Activated CD8-positive, alpha-beta memory T cell treated with anti-CD3 and anti-CD28 coated beads for 4 hours (primary cell): ENCODE data around the gene CSPG4.
"Not testable (repeated sequence)": the region's sequence is repeated elsewhere in the genome, so short reads cannot be mapped to it uniquely, and the experiment has no call there.

Experiments
- DNase-seq, 2 donors: peaks; one replicate each; pipeline ENCODE4 v3.0.0-alpha.2; 2020; ENCODE audit warnings: low read depth in 2 of 2

CSPG4 gene

DNA sequence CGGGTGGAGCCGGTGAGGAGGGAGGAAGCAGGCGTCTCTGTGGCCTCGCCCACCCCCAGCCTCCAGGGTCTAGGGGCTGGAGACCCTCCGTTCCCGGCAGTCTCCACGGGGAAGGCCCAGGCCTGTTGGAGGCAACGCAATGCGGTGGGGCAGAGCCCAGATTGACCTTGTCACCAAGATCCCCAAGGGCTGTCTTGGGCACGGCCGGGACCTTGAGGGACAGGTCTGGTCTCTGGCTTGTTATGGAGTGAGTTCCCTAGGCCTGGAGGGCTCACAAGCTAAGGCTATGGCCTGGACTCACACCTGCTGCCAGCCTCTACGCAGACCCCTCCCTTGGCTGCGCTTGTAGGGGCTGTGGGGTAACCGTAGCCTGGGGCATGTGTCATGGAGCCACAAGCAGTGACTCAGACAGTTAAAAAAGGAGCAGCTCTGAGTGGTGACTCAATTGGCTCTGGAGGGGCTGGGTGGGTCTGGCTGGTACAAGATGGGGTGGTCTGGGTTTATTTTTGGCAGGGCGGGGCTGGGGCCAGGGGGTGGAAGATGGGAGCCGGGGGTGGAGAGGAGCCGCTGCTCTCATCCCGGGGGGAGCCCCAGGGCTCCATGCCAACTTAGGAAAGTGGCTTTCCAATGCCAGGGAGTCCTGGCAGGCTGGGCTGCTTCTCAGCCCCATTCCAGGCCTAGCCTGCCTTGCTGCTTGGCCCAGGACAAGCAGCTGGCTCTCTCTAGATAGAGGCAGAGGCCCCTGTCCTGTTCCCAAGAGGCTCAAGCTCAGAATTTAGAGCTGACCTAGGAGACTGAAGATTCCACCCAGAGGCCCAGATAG lies 9.0 kb downstream of the CSPG4 start:
- DNase-seq: not testable (repeated sequence)

DNA sequence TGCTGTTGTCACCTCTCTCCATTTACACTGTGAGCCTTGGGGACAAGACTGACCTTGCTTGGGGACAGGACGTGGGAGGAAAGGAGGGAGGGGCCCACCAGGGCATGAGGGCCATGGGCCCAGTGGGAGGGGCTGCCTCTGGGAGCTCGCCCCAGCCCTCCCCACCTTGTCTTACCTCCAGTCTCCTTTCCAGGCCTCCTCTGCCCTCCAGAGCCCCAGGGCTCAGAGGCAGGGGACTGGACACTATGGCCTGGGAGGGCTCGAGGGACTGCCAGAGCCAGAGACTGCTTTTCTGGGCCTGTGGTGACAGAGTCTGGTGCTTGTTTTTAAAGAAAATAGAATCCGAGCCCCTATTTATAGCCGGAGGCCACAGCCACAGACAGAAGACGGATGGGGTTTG lies 10.2 kb downstream of the CSPG4 start:
- no peak for DNase-seq

DNA sequence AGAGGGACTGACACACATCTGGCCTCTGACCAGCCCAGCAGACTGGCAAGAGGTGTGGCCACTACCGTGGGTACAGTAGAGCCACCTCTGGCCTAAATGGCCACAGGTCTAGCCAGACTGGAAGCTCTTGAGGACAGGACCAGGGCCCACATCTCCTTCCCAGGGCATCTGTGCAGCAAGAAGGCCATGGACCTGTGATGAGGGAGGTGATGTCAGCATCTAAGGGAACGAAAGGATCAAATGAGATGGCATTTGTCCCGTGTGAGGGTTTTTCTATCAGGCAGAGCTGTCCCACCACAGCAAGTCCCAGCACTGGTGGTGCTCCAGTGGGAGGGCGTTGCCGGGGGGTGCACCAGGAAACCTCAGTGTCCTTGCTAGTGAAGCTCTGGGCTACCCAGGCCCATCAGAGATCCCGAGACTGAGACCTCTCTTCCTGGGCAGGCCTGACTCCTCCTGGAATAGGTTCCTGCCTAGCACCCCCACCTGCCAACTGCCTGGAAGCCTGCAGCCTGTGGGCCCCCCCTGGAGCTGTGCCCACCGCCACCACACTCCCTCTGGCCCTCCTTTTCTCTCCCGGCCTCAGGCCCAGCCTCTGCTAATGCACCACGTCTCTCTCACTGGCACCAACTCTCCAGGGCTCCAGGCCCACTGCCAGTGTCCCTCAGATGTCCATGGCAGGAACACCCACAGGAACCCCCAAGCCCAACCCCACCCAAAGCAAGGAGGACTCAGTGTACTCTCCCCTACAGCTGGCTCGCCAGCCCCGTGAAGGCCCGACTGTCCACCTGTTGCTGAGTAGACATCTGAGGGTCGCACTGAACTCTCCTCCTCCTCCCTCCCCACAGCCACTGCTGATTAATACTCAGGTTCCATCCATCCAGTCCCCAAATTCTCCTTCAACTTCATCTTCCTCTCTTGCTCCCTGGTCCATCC lies 11.3 kb downstream of the CSPG4 start:
- not testable (repeated sequence) for DNase-seq

DNA sequence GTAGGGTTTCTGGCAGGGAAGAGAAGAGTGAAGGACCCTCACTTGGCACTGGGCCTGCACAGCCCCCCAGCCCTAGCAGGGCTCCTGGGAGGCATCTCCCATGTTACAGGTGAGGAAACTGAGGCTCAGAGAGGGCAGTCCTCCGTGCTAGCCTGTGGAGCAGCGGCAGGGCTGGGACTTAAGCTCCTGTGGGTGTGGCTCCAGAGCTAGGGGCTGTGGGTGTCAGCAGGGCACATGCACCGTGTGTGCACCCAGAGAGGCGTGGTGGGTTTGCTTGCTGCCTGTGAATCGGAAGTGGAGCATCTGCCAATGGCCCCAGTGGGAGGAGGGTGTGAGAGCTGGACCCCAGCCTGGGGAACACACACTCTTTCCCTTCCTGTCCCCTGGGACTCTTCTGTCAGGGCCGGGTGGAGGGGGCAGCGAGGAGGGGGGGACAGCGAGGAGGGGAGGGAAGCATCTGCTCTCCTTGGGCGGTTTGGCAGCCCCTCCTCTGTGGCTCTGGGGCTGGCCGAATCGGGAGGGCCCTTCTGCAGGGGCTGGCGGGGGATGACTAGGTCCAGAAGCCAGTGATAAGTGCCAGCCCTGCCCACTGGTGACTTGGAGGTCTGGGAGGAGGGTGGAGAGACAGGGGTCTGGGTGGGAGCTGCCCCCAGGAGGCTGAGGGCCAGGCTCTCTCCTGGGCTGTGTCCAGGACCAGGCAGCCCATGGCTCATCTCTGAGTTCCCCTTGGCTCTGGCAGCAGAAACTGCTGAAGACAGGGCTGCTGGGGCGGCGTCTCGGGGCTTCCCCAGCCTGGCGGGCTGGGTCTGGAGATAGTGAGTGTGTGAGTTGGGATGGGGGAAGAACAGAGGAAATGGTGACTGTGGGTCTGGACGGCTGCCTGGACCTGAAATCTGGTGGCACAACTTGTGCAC lies 12.4 kb downstream of the CSPG4 start:
- not testable (repeated sequence) for DNase-seq

DNA sequence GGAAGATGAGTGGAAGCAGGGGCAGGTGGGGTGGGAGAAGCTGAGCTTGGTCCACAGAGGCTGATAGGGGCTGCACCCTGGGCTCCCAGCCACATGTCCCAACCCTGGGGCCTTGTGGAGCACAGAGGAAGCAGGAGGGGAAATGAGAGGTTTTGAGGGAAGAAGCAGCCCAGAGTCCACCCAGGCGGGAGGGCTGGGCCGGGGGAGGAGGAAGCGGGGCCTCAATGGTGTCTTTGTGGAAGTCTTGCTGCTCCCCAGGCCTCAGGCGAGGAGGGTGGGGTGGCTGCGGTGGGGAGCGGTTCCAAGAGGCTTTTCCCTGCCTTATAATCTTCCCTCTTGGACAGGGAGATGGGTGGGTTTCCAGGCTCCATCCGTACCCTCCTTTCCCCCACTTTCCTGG lies 13.1 kb downstream of the CSPG4 start:
- not testable (repeated sequence) for DNase-seq

DNA sequence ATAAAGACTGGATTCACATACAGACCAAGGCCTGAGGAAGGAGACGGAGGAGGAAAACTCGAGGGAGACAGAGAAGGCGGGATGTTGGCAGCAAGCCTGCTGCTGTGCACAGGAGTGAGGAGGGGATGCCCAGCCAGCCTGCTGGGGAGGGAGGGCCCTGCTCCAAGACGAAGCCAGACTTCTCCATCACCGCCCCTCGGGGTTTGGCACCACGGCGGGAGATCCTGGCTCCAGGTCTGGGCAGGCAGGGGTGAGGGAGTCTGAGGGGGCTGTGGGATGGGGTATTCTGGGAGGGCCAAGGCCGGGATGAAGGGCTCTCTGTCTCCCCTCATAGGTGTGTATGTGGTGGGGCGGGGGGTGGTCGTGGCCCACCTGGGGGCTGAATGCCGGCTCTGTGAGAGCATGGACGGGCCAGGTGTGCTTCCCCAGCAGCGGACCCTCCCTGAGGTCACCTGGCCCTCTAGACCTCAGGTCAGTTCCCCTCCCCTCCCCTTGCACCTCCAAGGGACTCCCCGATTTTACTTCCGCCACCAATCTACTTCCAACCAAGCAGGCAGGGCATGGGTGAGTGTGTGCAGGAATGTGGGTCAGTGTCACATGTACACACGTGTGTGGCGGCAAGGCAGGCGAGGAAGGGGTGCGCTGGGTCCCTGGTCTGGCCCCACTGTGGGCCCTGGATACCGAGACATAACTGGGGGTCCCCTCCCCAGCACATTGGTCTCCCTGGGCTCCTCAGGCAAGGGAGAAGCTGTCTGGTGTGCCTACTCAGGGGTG lies 14.5 kb downstream of the CSPG4 start:
- not testable (repeated sequence) for DNase-seq

DNA sequence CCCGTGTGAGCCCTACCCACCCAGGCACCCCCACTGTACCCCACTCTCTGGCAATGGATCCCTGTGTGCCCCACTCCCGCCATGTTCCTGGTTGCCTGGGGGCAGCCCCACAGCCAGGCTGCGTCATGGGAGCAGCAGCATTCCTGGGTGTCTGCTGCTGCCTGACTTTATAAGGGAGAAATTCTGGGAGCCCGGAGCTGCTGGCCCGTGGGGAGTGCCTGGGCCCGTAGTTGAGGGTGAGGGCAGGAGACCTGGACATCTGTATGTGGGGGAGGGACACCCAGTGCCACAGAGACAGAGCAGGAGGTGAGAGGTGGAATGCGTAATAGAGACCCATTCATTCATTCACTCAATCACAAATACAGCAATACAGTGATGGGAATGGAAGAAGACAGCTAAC lies 15.1 kb downstream of the CSPG4 start:
- DNase-seq: no peak

DNA sequence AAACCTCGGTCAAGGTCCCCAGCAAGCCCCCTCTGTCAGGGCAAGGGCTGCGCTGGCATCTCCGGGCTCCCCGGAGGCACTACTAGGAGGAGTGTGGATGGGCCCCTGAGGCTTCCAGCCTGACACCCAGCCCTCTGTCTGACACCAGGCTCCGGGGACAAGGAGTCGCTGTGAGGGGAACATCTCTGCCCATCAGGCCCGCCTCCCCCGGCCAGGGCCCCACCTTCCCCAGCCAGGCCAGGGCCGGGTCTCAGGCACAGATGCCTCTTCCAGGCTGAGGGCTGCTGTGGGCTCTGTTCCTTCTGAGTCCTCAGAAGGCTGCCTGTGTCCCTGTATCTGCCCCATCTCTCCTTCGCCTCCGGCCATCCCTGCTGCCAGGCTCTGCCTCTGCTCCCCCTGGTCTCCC lies 15.8 kb downstream of the CSPG4 start:
- no peak for DNase-seq

DNA sequence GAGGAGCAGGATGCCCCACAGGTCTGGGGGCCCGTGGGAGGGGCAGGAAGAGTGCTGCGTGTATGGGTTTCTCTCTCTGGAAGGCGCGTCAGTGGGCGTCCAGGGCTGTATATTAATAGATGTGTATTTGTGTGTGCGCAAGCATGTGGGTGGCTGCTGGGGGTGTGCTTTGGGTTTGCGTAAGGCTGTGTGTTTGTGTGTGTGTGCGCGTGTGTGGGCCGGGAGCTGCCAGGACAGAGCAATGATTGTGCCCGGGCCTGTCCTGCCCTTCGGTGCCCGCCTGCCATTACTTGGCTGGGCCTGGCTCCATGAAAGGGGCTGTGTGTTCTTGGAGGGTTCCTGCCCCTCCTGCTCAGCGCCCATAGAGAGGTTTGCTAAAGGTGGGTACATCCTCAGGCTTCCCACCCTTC lies 16.3 kb downstream of the CSPG4 start:
- DNase-seq: no peak

DNA sequence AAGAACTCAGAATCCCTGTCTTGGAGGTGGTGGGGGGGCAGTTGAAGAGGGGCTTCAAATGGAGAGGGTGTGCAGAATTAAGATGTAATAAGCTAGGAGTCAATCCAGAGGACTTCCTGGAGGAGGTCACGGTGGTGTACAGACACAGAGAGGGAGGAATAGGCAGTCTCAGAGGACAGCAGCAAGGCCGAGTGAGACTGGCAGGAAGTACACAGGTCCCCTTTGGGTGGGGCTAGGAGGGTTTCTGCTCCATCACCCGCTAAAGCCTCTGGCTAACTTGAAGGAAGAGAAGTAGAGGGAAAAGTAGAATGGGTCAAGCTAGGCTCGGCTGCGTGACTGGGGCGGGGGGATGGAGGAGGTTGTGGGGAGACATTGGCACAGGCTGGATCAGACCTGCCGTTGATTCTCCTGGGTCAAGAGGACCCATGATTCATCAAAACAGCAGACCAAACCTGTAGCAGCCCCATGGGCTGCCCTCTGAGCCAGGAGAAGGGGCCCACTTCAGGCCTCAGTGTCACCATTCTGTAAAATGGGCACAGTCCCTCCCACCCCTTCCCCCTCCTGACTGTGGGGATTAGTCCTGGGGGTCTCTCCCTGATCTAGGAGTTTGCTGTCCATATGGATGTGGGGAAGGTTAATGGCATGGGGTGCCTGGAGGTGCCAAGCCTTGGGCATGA lies 16.9 kb downstream of the CSPG4 start:
- no peak for DNase-seq

DNA sequence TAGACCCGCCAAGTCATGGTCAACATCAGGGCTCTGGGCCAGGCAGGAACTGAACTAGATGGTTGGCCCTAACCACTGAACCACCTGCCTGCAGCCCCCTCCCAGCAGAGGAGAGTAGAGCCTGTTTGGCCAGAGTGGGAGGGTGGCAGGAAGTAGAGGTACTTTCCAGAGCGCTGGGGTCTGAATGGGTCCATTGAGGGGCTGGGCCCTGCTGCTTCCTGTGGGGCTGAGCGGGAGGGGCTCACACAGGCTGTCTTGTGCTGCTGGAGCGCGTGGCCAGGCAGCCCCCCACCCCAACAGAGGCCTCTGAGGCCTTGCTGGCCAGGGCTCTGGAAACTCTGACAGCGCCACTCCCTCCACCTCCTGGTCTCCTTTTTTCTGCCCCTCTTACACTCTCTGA lies 17.4 kb downstream of the CSPG4 start:
- no peak for DNase-seq

DNA sequence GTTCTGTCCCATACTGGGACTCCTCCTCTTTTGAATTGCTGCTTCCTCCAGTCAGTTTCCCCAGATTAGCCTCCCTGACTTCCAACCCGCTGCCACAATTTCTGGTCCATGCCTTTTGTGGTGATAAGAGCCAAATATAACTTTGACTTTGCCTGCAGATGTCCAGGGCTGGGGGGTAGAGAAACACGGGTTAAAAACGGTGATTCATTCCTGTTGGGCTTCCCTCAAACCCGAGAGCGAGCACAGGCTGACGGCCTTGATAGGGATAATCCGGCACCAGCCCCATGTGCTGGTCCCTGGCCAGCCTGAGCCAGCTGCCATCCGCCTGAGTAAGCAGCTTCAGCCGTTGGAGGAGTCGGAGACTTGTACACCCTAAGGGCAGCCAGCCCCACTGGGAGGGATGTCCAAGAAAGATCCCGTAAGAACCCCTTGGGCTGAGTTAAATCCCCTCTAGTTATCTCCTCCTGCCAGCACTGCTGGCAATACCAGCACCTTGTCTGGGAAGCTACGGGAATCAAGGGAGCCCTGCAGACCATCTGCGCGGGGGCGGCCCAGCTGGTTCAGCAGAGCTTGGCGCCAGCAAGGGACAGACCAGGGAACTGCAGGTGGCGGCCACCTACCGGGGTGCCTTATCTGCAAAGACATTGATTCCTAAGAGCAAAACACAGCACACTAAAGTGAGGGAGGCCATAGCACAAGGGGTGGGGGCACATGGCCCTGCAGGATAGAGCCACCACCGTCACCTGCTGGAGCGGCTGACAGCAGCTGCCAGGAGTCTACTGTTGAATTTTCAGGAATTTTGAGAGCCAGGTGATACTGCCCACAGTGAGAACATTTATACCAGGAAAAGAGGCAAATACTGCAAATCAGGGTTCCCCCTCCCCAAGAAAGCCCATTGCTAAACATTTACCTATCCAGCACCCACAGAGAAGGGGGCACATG lies 18.1 kb downstream of the CSPG4 start:
- no peak for DNase-seq

DNA sequence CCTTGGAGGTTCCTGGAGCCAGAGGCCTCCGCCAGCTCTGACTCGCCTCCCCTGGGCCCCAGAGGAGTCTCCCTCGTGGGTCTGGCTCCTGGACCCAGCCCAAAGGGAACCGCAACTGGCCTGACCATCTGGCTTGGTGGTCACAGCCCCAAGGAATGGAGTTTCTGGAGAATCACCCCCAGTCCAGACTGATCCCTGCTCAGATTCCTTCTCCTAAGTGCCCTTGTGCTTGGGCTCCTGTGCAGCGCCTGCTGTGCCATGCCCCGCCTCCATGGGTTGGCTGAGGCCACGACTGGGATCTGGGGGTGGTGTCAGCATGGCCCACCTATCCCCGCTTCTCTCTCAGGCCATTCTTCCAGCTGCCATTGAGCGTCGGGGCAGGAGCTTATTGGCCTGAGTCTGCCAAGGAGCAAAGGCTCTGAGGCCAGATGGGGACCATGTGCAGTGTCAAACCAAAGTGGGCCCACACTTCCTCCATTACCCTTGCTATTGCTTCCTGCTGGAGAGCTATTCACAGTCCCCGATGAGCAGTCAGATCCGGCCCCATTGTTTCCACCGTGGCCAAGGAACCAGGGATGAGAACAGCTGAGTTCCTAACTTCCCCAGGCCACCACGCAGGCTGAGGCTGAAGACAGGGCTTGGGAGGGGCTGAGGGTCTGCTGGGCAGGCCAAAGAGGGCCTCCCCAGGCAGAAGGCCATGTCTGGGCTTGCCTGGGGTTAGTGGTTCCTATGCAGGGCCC lies 19.0 kb downstream of the CSPG4 start:
- DNase-seq: no peak

DNA sequence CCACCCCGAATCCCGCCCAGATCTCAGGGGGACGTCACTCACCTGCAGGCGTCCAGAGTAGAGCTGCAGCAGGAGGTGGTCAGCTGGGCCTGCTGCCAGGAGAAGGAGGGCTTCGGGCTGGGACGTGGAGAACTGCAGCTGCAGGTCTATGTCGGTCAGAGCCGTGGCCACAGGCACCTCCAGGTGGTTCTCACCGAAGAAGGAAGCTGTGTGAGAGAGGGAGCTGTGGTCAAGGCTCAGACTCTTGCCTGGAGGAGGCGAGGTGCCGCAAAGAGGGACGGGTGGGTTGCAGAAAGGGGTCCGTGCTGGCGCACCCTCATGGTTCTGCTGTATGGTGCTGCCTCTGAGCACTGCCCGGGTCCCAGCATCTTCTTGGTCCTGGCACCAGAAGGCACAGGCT lies 19.6 kb downstream of the CSPG4 start:
- DNase-seq: not testable (repeated sequence)

DNA sequence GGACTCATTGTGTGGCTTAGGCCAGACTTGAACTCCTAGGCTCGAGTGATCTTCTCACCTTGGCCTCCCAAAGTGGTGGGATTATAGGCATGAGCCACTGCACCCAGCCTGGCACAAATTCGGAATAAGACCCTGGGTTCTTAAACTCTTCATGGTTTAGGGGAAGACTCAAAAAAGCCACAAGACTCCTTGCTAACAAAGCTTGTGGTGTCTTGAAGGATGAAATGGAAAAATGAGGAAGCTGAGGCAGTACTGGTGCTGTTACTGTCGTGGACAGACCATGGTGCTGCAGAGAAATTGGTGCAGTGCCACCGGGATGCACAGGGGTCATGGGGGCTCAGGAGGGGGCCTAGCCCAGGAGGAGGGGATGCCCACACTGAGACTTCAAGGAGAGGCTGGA lies 20.3 kb downstream of the CSPG4 start:
- not testable (repeated sequence) for DNase-seq

DNA sequence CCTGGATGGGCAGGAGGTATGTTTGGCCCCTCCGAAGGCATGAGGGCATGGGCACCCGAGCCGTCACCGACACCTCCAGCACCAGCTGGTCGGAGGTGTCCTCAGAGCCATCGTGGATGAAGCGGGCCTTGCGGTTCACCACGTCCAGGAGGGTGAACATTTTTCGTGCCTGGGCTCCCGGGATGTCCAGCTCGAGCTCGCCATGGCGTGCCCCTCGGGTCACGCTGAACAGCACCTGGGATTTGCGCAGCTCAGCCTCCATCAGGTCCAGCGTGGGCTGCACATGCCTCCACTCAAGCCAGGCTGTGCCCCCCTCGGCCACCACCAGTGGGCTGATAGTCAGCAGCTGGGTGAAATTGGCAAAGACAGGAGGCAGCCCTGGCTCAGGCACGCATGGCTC lies 23.2 kb downstream of the CSPG4 start:
- DNase-seq: not testable (repeated sequence)

DNA sequence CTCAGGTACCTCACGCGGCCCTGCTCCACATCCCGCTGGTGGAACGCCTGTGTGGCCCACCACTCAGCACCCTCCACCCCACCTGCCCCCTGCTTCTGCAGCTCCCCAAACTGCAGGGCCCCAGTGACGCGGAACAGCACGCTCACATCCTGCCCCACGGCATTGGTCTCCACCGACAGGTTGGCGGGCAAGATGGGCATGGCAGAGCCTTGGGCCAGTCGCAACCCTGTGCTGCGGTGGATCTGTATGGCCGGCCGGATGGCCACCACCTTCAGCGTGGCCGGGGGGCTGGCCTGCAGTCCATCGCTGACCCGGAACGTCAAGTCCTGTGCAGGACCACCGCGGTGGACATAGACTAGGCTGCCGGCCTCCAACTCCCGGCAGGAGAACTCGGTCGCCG lies 23.8 kb downstream of the CSPG4 start:
- no peak for DNase-seq

DNA sequence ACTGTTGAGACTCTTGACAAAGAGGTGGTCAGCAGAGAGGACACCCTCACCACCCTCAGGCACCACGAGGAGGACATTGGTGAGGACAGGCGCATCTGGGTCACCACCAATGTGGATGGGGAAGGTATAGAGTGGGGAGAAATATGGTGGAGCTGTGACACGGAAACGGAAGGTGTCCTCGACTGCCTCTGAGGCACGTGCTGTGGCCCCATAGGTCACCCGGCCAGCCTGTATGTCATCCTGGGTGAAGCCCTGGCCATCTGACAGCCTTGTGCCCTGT lies 24.4 kb downstream of the CSPG4 start:
- no peak for DNase-seq
